GM23338 (cell line): ENCODE measurements around the gene MAP2K6. TPM values are rescaled to one million over a fixed set of nuclear protein-coding genes. Genes with fewer than 3 reads are reported as not detected.
A peak's percentile ranks its signal among the peaks of the same experiment; 100 is the strongest.

Experiments
- ATAC-seq: fragments of 200-7000 bp; cut with Tn5 transposase; 3 replicates; pipeline ENCODE4 v1.9.1; 2020
- DNase-seq: peaks from one replicate; pipeline ENCODE4 v3.0.0-alpha.2; 2015; ENCODE audit warnings: low spot score
- H2AFZ ChIP-seq: fragments of 200-600 bp; sonication (generic); 2 replicates; pipeline ENCODE4 v1.8.0; 2016; ENCODE audit warnings: antibody characterized with exemption, mild to moderate bottlenecking, moderate library complexity
- H3F3A ChIP-seq: fragments of 200-600 bp; sonication (generic); replicated peaks from 2 replicates; pipeline ENCODE4 v1.8.0; 2017; ENCODE audit warnings: antibody characterized with exemption, mixed run types, low read depth
- H3K27ac ChIP-seq: fragments of 200-600 bp; sonication (generic); 2 replicates; pipeline ENCODE4 v1.6.1; 2016; ENCODE audit warnings: low read depth
- H3K27me3 ChIP-seq: fragments of 200-600 bp; sonication (generic); 2 replicates; pipeline ENCODE4 v1.8.0; 2016; ENCODE audit warnings: mild to moderate bottlenecking, mixed run types, moderate library complexity; ENCODE audit not compliant: insufficient read depth
- H3K36me3 ChIP-seq: fragments of 200-600 bp; sonication (generic); 2 replicates; pipeline ENCODE4 v1.8.0; 2016; ENCODE audit warnings: mild to moderate bottlenecking; ENCODE audit not compliant: insufficient read depth
- H3K4me1 ChIP-seq: fragments of 200-600 bp; sonication (generic); 2 replicates; pipeline ENCODE4 v1.8.0; 2016; ENCODE audit warnings: mild to moderate bottlenecking, moderate library complexity; ENCODE audit not compliant: insufficient read depth
- H3K4me2 ChIP-seq: fragments of 200-600 bp; sonication (generic); 2 replicates; pipeline ENCODE4 v1.7.1; 2017; ENCODE audit warnings: mixed run types
- H3K4me3 ChIP-seq: fragments of 200-600 bp; sonication (generic); 2 replicates; pipeline ENCODE4 v1.6.1; 2016; ENCODE audit warnings: mixed run types
- H3K79me2 ChIP-seq: fragments of 200-600 bp; sonication (generic); replicated peaks from 2 replicates; pipeline ENCODE4 v1.8.0; 2017; ENCODE audit warnings: mild to moderate bottlenecking; ENCODE audit not compliant: insufficient read depth
- H3K9me2 ChIP-seq: fragments of 200-600 bp; sonication (generic); 2 replicates; pipeline ENCODE4 v1.8.0; 2017; ENCODE audit not compliant: insufficient read depth
- H4K20me1 ChIP-seq: fragments of 200-600 bp; sonication (generic); replicated peaks from 2 replicates; pipeline ENCODE4 v1.8.0; 2017; ENCODE audit warnings: mild to moderate bottlenecking; ENCODE audit not compliant: insufficient read depth
- H3K27ac Mint-ChIP-seq: 2 replicates; pipeline ENCODE4 v1.8.0; 2020; ENCODE audit warnings: inconsistent platforms, mild to moderate bottlenecking, moderate library complexity, mixed read lengths
- H3K27me3 Mint-ChIP-seq: 3 replicates; pipeline ENCODE4 v1.8.0; 2022; ENCODE audit warnings: low read depth, mild to moderate bottlenecking, moderate library complexity, mixed read lengths, inconsistent platforms; ENCODE audit not compliant: insufficient read depth, poor library complexity
- H3K36me3 Mint-ChIP-seq: 3 replicates; pipeline ENCODE4 v1.8.0; 2021; ENCODE audit warnings: low read depth, mild to moderate bottlenecking, inconsistent platforms, moderate library complexity, mixed read lengths
- H3K4me1 Mint-ChIP-seq: 3 replicates; pipeline ENCODE4 v1.8.0; 2020; ENCODE audit warnings: mild to moderate bottlenecking, inconsistent platforms, mixed read lengths
- H3K4me3 Mint-ChIP-seq: 3 replicates; pipeline ENCODE4 v1.8.0; 2021; ENCODE audit warnings: moderate library complexity, mild to moderate bottlenecking, inconsistent platforms, mixed read lengths
- H3K9me3 Mint-ChIP-seq: 3 replicates; pipeline ENCODE4 v1.8.0; 2020; ENCODE audit warnings: moderate library complexity, mild to moderate bottlenecking, inconsistent platforms, mixed read lengths
- CREB1 ChIP-seq: fragments of 250-450 bp; sonication (Bioruptor Pico); IDR thresholded peaks from 2 replicates; pipeline ENCODE4 v1.5.0; 2020; ENCODE audit warnings: low read depth, mild to moderate bottlenecking, moderate library complexity
- EZH2 ChIP-seq: fragments of 200-600 bp; sonication (generic); IDR thresholded peaks from one replicate; pipeline ENCODE4 v1.8.0; 2017; ENCODE audit warnings: antibody characterized with exemption, mild to moderate bottlenecking, low read depth; ENCODE audit not compliant: unreplicated experiment
- POLR2AphosphoS5 ChIP-seq: IDR thresholded peaks from 2 replicates; pipeline ENCODE4 v1.6.1; 2016; ENCODE audit warnings: antibody characterized with exemption, low read depth
- STAT1 ChIP-seq: IDR thresholded peaks from one replicate; pipeline ENCODE4 v1.6.1; 2016; ENCODE audit warnings: antibody characterized with exemption; ENCODE audit not compliant: unreplicated experiment
- ZNF331 ChIP-seq: fragments of 250-450 bp; sonication (Bioruptor Pico); IDR thresholded peaks from 2 replicates; pipeline ENCODE4 v1.5.0; 2020; ENCODE audit warnings: low read depth, mild to moderate bottlenecking, moderate library complexity
- polyA plus RNA-seq: library from polyadenylated mRNA; unstranded; fragments of >200 nt; fragmentation: Nextera tagmentation; extraction: Ambion mirVana; gene quantifications from 2 replicates; pipeline ENCODE4 v1.2.1, GENCODE V29; 2016
- total RNA-seq: library from RNA; depleted of rRNA; stranded (reverse); fragments of >200 nt; shearing (Covaris generic); gene quantifications from 2 replicates; pipeline ENCODE4 v1.2.3, GENCODE V29; 2014
- TF ChIP-seq, protein P1 (sequence below): IDR thresholded peaks from 2 replicates; pipeline ENCODE4 v1.6.1; 2016; ENCODE audit warnings: antibody characterized with exemption
- TF ChIP-seq, protein P2 (sequence below): fragments of 250-450 bp; sonication (Bioruptor Pico); IDR thresholded peaks from 2 replicates; pipeline ENCODE4 v1.5.0; 2020; ENCODE audit warnings: mild to moderate bottlenecking, moderate library complexity

Gene MAP2K6
- total and polyA plus RNA-seq, 2 experiments from 2014 or later, result 26.3 to 31.1 TPM

DNA sequence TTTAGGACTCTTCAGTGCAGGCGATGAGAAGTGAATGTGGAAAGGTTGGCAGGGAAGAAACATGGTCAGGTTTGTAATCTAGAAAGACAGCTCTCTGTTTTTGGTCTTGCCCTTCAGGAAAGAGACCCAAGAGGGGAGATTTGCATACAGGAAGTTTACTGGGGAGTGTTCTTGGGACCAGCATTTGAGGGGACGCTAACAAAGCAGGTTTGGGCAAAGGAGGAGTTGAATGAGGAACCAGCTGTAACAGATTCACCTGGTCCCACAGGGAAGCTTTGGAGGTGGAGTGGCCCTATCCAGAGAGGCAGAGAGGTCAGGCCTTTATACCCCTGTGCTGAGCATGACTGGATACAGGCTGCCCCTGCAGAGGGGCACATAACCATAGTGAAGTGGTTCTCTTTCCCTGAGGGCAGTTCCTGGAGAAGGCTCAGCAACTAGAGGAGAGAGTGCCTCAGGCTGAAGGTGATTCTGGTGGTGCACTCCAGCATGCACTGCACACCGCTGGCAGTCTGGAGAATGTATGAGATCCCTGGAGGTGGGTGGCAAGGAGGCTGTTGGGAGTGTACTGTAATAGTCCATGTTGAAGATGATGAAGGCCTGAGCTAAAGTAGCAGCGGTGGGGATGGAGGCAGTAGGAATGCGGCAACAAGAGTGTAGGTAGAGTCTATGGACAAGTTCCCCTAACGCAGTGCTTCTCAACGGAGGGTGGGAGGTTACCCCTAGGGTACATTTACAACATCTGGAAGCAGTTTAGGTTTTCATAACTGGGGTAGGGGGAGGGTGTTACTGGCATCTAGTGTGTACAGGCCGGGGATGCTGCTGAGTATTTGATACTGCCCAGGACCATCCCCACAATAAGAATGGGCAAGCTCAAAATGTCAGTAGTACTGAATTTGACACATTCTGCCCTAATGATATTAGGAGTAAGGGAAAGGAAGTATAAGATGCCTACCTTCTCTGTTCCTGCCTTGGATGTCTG is 37.2 kb downstream of the MAP2K6 start:
- H3K4me1 Mint-ChIP-seq, result peaks cover 70% of the 10 kb centered on the region
- H3K27me3 Mint-ChIP-seq, result peaks cover 5% of the 10 kb centered on the region
- no peak overlapping the region for H2AFZ ChIP-seq
- H3K4me2 ChIP-seq, result peak overlapping the region; percentile 16
- peaks cover 50% of the 10 kb centered on the region for H3K79me2 ChIP-seq
- no peaks in the 10 kb centered on the region for H3K27me3 ChIP-seq
- H3K36me3 ChIP-seq, result no peaks in the 10 kb centered on the region
- H4K20me1 ChIP-seq, result no peaks in the 10 kb centered on the region
- no peak overlapping the region for H3K4me3 ChIP-seq
- H3K9me2 ChIP-seq, result peaks cover under 1% of the 10 kb centered on the region; the same call in 1 of the 2 replicates
- peak; percentile 5; the same call in 2 of the 3 replicates for ATAC-seq
- no peaks in the 10 kb centered on the region; the same call in 2 of the 3 replicates for H3K9me3 Mint-ChIP-seq
- peak overlapping the region; percentile 92 for H3K27ac Mint-ChIP-seq
- peak; percentile 71 for DNase-seq
- TF ChIP-seq, protein P1, sequence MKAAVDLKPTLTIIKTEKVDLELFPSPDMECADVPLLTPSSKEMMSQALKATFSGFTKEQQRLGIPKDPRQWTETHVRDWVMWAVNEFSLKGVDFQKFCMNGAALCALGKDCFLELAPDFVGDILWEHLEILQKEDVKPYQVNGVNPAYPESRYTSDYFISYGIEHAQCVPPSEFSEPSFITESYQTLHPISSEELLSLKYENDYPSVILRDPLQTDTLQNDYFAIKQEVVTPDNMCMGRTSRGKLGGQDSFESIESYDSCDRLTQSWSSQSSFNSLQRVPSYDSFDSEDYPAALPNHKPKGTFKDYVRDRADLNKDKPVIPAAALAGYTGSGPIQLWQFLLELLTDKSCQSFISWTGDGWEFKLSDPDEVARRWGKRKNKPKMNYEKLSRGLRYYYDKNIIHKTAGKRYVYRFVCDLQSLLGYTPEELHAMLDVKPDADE, result no peak
- peaks cover 59% of the 10 kb centered on the region for H3K4me1 ChIP-seq
- H3F3A ChIP-seq, result peaks cover 14% of the 10 kb centered on the region
- peak overlapping the region; percentile 92 for H3K27ac ChIP-seq
- H3K36me3 Mint-ChIP-seq, result peaks cover 6% of the 10 kb centered on the region; the same call in 1 of the 3 replicates
- peak overlapping the region; percentile 10; the same call in 1 of the 3 replicates for H3K4me3 Mint-ChIP-seq

DNA sequence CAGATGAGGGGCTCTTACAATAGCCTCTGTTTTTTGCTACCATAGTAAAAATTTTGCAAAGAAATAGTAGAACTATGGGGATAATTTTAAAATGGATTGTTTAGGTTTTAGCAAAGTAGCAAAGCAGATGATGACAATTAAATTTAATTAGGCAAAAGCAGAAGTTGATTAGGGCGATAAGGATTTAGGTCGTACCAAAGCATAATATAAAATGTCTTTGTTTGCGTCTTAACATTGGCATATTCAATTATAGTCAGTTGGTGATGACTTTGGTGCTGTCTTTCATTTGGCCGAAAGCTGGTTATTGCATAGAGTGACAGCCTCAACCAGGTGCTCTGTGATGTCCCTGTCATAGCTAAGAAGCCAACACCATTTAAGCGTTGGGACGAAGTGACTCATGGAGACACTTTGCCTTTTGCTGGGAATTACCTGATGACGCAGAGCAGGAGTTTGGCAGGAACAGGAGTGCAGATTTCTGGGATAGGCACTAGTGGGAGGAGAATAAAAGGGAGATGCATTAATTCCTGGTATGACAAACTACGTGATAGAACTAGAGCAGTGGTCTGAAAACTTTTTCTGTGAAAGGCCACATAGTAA is 38.3 kb downstream of the MAP2K6 start:
- H3K4me1 Mint-ChIP-seq, result peaks cover 70% of the 10 kb centered on the region
- Histone ChIP-seq H3K4me2 (0 out of 2 replicates have a peak overlapping the region, but pooled peaks have one; percentile 16), H3K4me3 (no peak overlapping the region), H3K9me2 (peaks cover 6% of the 10 kb centered on the region; the same call in 1 of the 2 replicates), H3F3A (peaks cover 6% of the 10 kb centered on the region; the same call in 1 of the 2 replicates), H3K27me3 (no peaks in the 10 kb centered on the region), H4K20me1 (no peaks in the 10 kb centered on the region), H2AFZ (no peak overlapping the region), H3K27ac (no peak overlapping the region), H3K4me1 (peaks cover 53% of the 10 kb centered on the region), H3K79me2 (peaks cover 57% of the 10 kb centered on the region), H3K36me3 (no peaks in the 10 kb centered on the region)
- H3K4me3 Mint-ChIP-seq, result no peak overlapping the region
- peak overlapping the region; percentile 26; the same call in 1 of the 2 replicates for H3K27ac Mint-ChIP-seq
- DNase-seq (no peak), ATAC-seq (no peak)
- H3K9me3 Mint-ChIP-seq, result no peaks in the 10 kb centered on the region; the same call in 2 of the 3 replicates
- H3K27me3 Mint-ChIP-seq, result peaks cover 5% of the 10 kb centered on the region
- peaks cover 13% of the 10 kb centered on the region; the same call in 1 of the 3 replicates for H3K36me3 Mint-ChIP-seq
- TF ChIP-seq, protein P2, sequence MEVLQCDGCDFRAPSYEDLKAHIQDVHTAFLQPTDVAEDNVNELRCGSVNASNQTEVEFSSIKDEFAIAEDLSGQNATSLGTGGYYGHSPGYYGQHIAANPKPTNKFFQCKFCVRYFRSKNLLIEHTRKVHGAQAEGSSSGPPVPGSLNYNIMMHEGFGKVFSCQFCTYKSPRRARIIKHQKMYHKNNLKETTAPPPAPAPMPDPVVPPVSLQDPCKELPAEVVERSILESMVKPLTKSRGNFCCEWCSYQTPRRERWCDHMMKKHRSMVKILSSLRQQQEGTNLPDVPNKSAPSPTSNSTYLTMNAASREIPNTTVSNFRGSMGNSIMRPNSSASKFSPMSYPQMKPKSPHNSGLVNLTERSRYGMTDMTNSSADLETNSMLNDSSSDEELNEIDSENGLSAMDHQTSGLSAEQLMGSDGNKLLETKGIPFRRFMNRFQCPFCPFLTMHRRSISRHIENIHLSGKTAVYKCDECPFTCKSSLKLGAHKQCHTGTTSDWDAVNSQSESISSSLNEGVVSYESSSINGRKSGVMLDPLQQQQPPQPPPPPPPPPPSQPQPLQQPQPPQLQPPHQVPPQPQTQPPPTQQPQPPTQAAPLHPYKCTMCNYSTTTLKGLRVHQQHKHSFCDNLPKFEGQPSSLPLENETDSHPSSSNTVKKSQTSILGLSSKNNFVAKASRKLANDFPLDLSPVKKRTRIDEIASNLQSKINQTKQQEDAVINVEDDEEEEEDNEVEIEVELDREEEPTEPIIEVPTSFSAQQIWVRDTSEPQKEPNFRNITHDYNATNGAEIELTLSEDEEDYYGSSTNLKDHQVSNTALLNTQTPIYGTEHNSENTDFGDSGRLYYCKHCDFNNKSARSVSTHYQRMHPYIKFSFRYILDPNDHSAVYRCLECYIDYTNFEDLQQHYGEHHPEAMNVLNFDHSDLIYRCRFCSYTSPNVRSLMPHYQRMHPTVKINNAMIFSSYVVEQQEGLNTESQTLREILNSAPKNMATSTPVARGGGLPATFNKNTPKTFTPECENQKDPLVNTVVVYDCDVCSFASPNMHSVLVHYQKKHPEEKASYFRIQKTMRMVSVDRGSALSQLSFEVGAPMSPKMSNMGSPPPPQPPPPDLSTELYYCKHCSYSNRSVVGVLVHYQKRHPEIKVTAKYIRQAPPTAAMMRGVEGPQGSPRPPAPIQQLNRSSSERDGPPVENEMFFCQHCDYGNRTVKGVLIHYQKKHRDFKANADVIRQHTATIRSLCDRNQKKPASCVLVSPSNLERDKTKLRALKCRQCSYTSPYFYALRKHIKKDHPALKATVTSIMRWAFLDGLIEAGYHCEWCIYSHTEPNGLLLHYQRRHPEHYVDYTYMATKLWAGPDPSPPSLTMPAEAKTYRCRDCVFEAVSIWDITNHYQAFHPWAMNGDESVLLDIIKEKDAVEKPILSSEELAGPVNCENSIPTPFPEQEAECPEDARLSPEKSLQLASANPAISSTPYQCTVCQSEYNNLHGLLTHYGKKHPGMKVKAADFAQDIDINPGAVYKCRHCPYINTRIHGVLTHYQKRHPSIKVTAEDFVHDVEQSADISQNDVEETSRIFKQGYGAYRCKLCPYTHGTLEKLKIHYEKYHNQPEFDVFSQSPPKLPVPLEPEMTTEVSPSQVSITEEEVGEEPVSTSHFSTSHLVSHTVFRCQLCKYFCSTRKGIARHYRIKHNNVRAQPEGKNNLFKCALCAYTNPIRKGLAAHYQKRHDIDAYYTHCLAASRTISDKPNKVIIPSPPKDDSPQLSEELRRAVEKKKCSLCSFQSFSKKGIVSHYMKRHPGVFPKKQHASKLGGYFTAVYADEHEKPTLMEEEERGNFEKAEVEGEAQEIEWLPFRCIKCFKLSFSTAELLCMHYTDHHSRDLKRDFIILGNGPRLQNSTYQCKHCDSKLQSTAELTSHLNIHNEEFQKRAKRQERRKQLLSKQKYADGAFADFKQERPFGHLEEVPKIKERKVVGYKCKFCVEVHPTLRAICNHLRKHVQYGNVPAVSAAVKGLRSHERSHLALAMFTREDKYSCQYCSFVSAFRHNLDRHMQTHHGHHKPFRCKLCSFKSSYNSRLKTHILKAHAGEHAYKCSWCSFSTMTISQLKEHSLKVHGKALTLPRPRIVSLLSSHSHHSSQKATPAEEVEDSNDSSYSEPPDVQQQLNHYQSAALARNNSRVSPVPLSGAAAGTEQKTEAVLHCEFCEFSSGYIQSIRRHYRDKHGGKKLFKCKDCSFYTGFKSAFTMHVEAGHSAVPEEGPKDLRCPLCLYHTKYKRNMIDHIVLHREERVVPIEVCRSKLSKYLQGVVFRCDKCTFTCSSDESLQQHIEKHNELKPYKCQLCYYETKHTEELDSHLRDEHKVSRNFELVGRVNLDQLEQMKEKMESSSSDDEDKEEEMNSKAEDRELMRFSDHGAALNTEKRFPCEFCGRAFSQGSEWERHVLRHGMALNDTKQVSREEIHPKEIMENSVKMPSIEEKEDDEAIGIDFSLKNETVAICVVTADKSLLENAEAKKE, result no peak
- TF ChIP-seq POLR2AphosphoS5 (no peak), CREB1 (no peak), STAT1 (no peak), ZNF331 (CRISPR knock-in tag) (no peak), EZH2 (no peak)
